ENCODE measurements around the gene PPP2R2B. TPM values are rescaled to one million over a fixed set of nuclear protein-coding genes. Genes with fewer than 3 reads are reported as not detected.

Gene PPP2R2B
- total RNA-seq, 2 donors from 2014 or later: 9.5 to 29.8 TPM

GRCh38 chr5:146659961-146660360, 218.6 kb downstream of the PPP2R2B start:
- no peaks in the 10 kb centered on the region for H3K36me3 ChIP-seq
- no peak for TF ChIP-seq CTCF (IDR thresholded peaks at IDR 0.05)
- H3K27me3 ChIP-seq (replicated peaks; ENCODE audit: insufficient read depth): no peaks in the 10 kb centered on the region
- H3K9me3 ChIP-seq: no peaks in the 10 kb centered on the region
- no peak overlapping the region for H3K27ac ChIP-seq
- H3K4me3 ChIP-seq: no peak overlapping the region
- no peak for DNase-seq (ENCODE audit: low spot score)
- no peaks in the 10 kb centered on the region for H3K4me1 ChIP-seq (ENCODE audit: control insufficient read depth in 1 of 2, low read depth in 2 of 2)
- no peak for ATAC-seq (ENCODE audit: insufficient number of reproducible peaks, low FRiP score, low read depth)

GRCh38 chr5:146656703-146657102, 221.9 kb downstream of the PPP2R2B start:
- TF ChIP-seq CTCF (IDR thresholded peaks at IDR 0.05): no peak
- no peak for ATAC-seq (ENCODE audit: insufficient number of reproducible peaks, low FRiP score, low read depth)

GRCh38 chr5:146653560-146653959, 225.0 kb downstream of the PPP2R2B start:
- Histone ChIP-seq H3K27me3 (replicated peaks; ENCODE audit: insufficient read depth) (no peaks in the 10 kb centered on the region), H3K4me1 (ENCODE audit: control insufficient read depth in 1 of 2, low read depth in 2 of 2) (no peaks in the 10 kb centered on the region)
- no peak for TF ChIP-seq CTCF (IDR thresholded peaks at IDR 0.05)

More at GRCh38 chr5:146656703-146657102, 221.9 kb downstream of the PPP2R2B start:
- no peaks in the 10 kb centered on the region for H3K9me3 ChIP-seq
- DNase-seq (ENCODE audit: low spot score): no peak
- H3K4me3 ChIP-seq: no peak overlapping the region
- no peaks in the 10 kb centered on the region for H3K36me3 ChIP-seq
- no peaks in the 10 kb centered on the region for H3K4me1 ChIP-seq (ENCODE audit: control insufficient read depth in 1 of 2, low read depth in 2 of 2)
- H3K27ac ChIP-seq: no peak overlapping the region
- no peaks in the 10 kb centered on the region for H3K27me3 ChIP-seq (replicated peaks; ENCODE audit: insufficient read depth)

GRCh38 chr5:146652547-146652946, 226.0 kb downstream of the PPP2R2B start:
- Histone ChIP-seq H3K27me3 (replicated peaks; ENCODE audit: insufficient read depth) (no peaks in the 10 kb centered on the region), H3K27ac (no peak overlapping the region), H3K36me3 (no peaks in the 10 kb centered on the region), H3K4me1 (ENCODE audit: control insufficient read depth in 1 of 2, low read depth in 2 of 2) (no peaks in the 10 kb centered on the region), H3K4me3 (no peak overlapping the region), H3K9me3 (no peaks in the 10 kb centered on the region)
- DNase-seq (ENCODE audit: low spot score) (no peak), ATAC-seq (ENCODE audit: insufficient number of reproducible peaks, low FRiP score, low read depth) (no peak)
- no peak for TF ChIP-seq CTCF (IDR thresholded peaks at IDR 0.05)

More at GRCh38 chr5:146653560-146653959, 225.0 kb downstream of the PPP2R2B start:
- H3K36me3 ChIP-seq: no peaks in the 10 kb centered on the region
- no peaks in the 10 kb centered on the region for H3K9me3 ChIP-seq
- H3K27ac ChIP-seq: no peak overlapping the region
- ATAC-seq (ENCODE audit: insufficient number of reproducible peaks, low FRiP score, low read depth) (no peak), DNase-seq (ENCODE audit: low spot score) (no peak)
- H3K4me3 ChIP-seq: no peak overlapping the region

- Histone ChIP-seq H3K27me3 (replicated peaks; ENCODE audit: insufficient read depth) (no peaks in the 10 kb centered on the region), H3K27ac (no peak overlapping the region), H3K4me1 (ENCODE audit: control insufficient read depth in 1 of 2, low read depth in 2 of 2) (no peaks in the 10 kb centered on the region), H3K4me3 (no peak overlapping the region), H3K9me3 (no peaks in the 10 kb centered on the region), H3K36me3 (no peaks in the 10 kb centered on the region)
- no peak for TF ChIP-seq CTCF (IDR thresholded peaks at IDR 0.05)
- ATAC-seq (ENCODE audit: insufficient number of reproducible peaks, low FRiP score, low read depth) (no peak), DNase-seq (ENCODE audit: low spot score) (no peak)
Measured at GRCh38 chr5:146647656-146648199, 230.8 kb downstream of the PPP2R2B start.

Data from thoracic aorta (tissue), 2 donors.